Heart left ventricle (tissue), 13 donors: ENCODE results near the gene PRKG1.

ENCODE experiments used
- POLR2A ChIP-seq, 2 donors: fragments of 450-650 bp; IDR thresholded peaks; one replicate each; pipeline ENCODE4 v1.6.1; 2017; ENCODE audit warnings: antibody characterized with exemption in 2 of 2, mild to moderate bottlenecking in 2 of 2, moderate library complexity in 2 of 2
- TF ChIP-seq, protein P1 (sequence below), 12 donors: fragments of 200-600 bp; sonication (generic) in 4 of 12; IDR thresholded peaks; one replicate each; pipeline versions ENCODE4 v1.5.0 to v1.8.0; 2018 to 2022; ENCODE audit warnings: antibody characterized with exemption in 12 of 12, mild to moderate bottlenecking in 5 of 12
- donor health status: ischemic (EF 13 %, LVEDD 7.1; RV severe dilation, severe dysfunction).
- donor health status: DM: no; HTN: yes; CAD: no.
- donor health status: DM: no; HTN: no; CAD: no.
- donor health status: ischemic (EF 25% LVEDD 6.9; RV normal size, moderate dysfunction).
- donor health status: ischemic (EF 25% LVEDD 5.7; RV mildly dilated, moderate dysfunction).
- donor health status: ischemic (EF 35%, LVEDD 5.7; RV mildly dilated, moderate dysfunction).
- donor health status: nonischemic (EF 11% LVEDD 7.7; RV severe dilation, severe dysfunction).
- donor health status: DM: yes; HTN: yes; CAD: no.
- donor health status: PGD.
- donor health status: ischemic (EF 29% LVEDD 5.4; RV normal size, mild dysfunction).
- donor health status: nonischemic (EF 23%, LVEDD 6.1; RV moderate dilation, normal function).

DNA sequence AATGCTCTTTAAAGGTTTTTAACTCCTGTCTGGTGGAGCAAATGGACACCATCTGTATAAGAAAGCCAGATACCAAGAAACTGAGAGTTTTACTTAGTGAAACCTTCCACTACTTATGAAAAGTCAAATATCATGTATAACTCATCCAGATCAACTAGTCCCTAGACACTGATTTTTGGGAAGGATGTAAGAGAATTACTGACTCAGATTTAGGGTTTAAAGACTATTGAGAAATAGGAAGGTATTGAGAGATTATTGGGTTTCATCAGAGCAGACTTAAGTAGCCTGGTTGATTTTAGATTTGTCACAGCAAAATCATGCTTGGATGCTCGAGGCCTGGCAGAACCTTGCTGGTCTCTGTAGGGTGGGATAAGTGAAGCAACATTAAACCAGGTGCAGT, 622.0 kb downstream of the PRKG1 start:
- TF ChIP-seq, protein P1, sequence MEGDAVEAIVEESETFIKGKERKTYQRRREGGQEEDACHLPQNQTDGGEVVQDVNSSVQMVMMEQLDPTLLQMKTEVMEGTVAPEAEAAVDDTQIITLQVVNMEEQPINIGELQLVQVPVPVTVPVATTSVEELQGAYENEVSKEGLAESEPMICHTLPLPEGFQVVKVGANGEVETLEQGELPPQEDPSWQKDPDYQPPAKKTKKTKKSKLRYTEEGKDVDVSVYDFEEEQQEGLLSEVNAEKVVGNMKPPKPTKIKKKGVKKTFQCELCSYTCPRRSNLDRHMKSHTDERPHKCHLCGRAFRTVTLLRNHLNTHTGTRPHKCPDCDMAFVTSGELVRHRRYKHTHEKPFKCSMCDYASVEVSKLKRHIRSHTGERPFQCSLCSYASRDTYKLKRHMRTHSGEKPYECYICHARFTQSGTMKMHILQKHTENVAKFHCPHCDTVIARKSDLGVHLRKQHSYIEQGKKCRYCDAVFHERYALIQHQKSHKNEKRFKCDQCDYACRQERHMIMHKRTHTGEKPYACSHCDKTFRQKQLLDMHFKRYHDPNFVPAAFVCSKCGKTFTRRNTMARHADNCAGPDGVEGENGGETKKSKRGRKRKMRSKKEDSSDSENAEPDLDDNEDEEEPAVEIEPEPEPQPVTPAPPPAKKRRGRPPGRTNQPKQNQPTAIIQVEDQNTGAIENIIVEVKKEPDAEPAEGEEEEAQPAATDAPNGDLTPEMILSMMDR (IDR thresholded peaks at IDR 0.05): no peak
- no peak for TF ChIP-seq POLR2A (IDR thresholded peaks at IDR 0.05)
